OCI-LY7 (cell line): Measurements from ENCODE around the gene USP48.

Experiments used
- EZH2phosphoT487 ChIP-seq: fragments of 200-600 bp; sonication (generic); IDR thresholded peaks from 2 replicates; pipeline ENCODE4 v1.6.1; 2018; ENCODE audit warnings: low read depth, borderline replicate concordance, mild to moderate bottlenecking, mixed run types, antibody characterized with exemption, low read length, moderate library complexity, mixed read lengths
- TF ChIP-seq, protein P1 (sequence below): fragments of 200-600 bp; sonication (generic); conservative IDR thresholded peaks from 2 replicates; pipeline ENCODE4 v1.5.1; 2014; ENCODE audit warnings: mild to moderate bottlenecking, antibody characterized with exemption, low read length, moderate library complexity, mixed read lengths

DNA sequence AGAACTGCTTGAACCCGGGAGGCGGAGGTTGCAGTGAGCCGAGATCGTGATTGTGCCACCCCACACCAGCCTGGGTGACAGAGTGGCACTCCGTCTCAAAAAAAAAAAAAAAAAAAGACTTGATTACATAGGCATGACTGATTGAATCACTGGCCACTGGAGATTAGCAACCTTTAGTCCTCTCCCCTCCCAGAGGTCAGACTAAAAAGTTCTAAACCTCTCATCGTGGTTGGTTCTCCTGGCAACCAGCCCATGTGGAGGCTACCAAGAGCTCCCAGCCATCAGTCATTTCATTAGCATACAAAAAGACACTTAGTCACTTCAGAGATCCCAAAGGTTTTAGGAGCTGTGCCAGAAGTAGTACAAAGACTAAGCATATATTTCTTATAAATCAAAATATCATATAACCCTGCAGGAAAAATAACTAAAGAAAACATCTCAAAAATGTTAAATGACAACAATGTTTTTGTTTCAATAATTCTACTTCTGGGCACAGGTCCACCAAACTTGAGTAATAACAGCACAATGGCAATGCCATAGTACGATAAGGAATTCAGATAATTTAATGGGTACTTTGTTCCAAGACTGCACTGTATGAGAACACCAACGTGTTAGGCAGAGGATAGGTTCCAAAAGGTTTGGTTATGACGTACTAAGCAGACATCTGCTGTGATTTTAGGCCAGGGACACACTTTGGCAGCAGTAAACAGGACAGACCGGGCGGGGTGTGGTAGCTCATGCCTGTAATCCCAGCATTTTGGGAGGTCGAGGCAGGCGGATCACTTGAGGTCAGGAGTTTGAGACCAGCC lies 18.1 kb downstream of the USP48 start:
- TF ChIP-seq, protein P1, sequence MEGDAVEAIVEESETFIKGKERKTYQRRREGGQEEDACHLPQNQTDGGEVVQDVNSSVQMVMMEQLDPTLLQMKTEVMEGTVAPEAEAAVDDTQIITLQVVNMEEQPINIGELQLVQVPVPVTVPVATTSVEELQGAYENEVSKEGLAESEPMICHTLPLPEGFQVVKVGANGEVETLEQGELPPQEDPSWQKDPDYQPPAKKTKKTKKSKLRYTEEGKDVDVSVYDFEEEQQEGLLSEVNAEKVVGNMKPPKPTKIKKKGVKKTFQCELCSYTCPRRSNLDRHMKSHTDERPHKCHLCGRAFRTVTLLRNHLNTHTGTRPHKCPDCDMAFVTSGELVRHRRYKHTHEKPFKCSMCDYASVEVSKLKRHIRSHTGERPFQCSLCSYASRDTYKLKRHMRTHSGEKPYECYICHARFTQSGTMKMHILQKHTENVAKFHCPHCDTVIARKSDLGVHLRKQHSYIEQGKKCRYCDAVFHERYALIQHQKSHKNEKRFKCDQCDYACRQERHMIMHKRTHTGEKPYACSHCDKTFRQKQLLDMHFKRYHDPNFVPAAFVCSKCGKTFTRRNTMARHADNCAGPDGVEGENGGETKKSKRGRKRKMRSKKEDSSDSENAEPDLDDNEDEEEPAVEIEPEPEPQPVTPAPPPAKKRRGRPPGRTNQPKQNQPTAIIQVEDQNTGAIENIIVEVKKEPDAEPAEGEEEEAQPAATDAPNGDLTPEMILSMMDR: no peak
- no peak for TF ChIP-seq EZH2phosphoT487
